Putamen (tissue), 1 donor: ENCODE data around the gene PNMA8C.
A peak's percentile ranks its signal among the peaks of the same experiment; 100 is the strongest.

Experiments used
- DNase-seq: peaks from one replicate; pipeline ENCODE4 v3.0.0-alpha.2; 2016; ENCODE audit warnings: low spot score

Gene PNMA8C

GRCh38 chr19:46428239-46429135 is at the start of gene PNMA8C:
Gene PNMA8C (minus strand): TSS chr19:46428936. CDS start chr19:46428359, 577 bp downstream.
- DNase-seq = peak; percentile 89

- no peak for DNase-seq
These were observed 47.2 kb upstream of the PNMA8C start for GRCh38 chr19:46475986-46476385.

GRCh38 chr19:46474211-46474610 is 45.5 kb upstream of the PNMA8C start:
- DNase-seq = no peak

- no peak for DNase-seq
These were observed 43.9 kb upstream of the PNMA8C start for GRCh38 chr19:46472592-46472991.

GRCh38 chr19:46471811-46472543 is 43.2 kb upstream of the PNMA8C start:
- no peak for DNase-seq

GRCh38 chr19:46471116-46471733 is 42.5 kb upstream of the PNMA8C start, which contains the start of gene PNMA8A:
Gene PNMA8A (minus strand): TSS chr19:46471563. CDS start chr19:46471035, 528 bp downstream.
- DNase-seq = peak; percentile 81

GRCh38 chr19:46470376-46470775 is 41.6 kb upstream of the PNMA8C start:
- no peak for DNase-seq

GRCh38 chr19:46469541-46470185 is 40.9 kb upstream of the PNMA8C start:
- no peak for DNase-seq

- no peak for DNase-seq
These were observed 37.9 kb upstream of the PNMA8C start for GRCh38 chr19:46466536-46467196.

- no peak for DNase-seq
These were observed 34.8 kb upstream of the PNMA8C start for GRCh38 chr19:46463516-46463915.

GRCh38 chr19:46461537-46461936 is 32.8 kb upstream of the PNMA8C start:
- no peak for DNase-seq

- DNase-seq = no peak
These were observed 32.2 kb upstream of the PNMA8C start for GRCh38 chr19:46460981-46461380.

GRCh38 chr19:46460055-46460454 is 31.3 kb upstream of the PNMA8C start:
- DNase-seq = no peak

- no peak for DNase-seq
These were observed 28.2 kb upstream of the PNMA8C start for GRCh38 chr19:46456930-46457329.

- DNase-seq = no peak
These were observed 25.5 kb upstream of the PNMA8C start for GRCh38 chr19:46454244-46454643.

GRCh38 chr19:46453661-46454060 is 24.9 kb upstream of the PNMA8C start:
- no peak for DNase-seq

GRCh38 chr19:46452186-46452585 is 23.4 kb upstream of the PNMA8C start:
- no peak for DNase-seq

GRCh38 chr19:46451352-46451751 is 22.6 kb upstream of the PNMA8C start:
- no peak for DNase-seq

GRCh38 chr19:46450737-46451136 is 22.0 kb upstream of the PNMA8C start:
- DNase-seq = no peak

- no peak for DNase-seq
These were observed 20.5 kb upstream of the PNMA8C start for GRCh38 chr19:46449228-46449627.

GRCh38 chr19:46448601-46449000 is 19.9 kb upstream of the PNMA8C start:
- DNase-seq = no peak

- DNase-seq = no peak
These were observed 19.1 kb upstream of the PNMA8C start for GRCh38 chr19:46447824-46448223.
